UCSD-AML1 (cell line): ENCODE data around the gene ANKUB1.

Source experiments
- DNase-seq: peaks from one replicate; lab custom pipeline; 2025; ENCODE audit not compliant: unreplicated experiment; lab: John Stamatoyannopoulos, UW

ANKUB1 gene

GRCh38 chr3:149810846-149811245 is 18.5 kb upstream of the ANKUB1 start:
- DNase-seq, result no peak

GRCh38 chr3:149809699-149810098 is 17.3 kb upstream of the ANKUB1 start:
- DNase-seq, result no peak

GRCh38 chr3:149808209-149808829 is 16.0 kb upstream of the ANKUB1 start:
- DNase-seq, result peak; percentile 29

DNA sequence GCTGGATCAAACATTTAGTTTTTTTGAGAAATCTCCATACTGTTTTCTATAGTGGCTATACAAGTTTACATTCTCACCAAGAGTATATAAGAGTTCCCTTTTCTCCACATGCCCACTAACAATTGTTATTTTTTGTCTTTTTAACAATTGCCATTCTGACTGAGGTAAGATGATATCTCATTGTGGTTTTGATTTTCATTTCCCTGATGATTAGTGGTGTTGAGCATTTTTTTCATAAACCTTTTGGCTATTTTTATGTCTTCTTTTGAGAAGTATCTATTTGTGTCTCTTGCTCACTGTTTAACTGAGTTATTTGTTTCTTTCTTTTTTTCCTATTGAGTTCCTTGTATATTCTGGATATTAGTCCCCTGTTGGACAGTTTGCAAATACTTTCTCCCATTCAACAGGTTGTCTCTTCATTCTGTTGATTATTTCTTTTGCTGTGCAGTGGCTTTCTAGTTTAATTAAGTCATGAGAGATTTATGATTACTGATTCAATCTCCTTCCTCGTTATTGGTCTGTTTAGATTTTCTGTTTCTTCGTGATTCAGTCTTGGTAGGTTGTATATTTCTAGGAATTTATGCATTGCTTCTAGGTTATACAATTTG is 13.9 kb upstream of the ANKUB1 start:
- DNase-seq, result no peak

DNA sequence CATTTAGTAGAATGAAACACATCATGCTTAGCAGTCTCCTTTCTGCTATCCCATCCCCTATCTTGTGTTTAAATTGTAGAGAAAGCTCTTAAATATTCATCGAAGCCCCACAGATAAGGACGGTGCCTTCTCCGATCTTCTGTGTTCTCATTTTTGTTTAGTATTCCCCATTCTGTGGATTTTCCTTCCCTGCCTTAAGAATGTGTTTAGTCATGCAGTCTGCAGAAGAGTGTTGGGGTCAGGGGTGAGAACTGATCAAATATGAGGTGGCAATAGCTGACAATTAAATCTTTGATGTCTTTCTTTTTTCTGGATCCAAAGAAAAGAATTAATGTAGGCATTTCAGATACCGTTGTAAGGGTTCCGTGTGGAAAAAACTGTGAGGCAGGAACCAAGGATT is 9.3 kb upstream of the ANKUB1 start:
- DNase-seq, result no peak

- DNase-seq, result no peak
Observed at GRCh38 chr3:149801195-149801594, 8.8 kb upstream of the ANKUB1 start.

GRCh38 chr3:149800693-149801092 is 8.3 kb upstream of the ANKUB1 start:
- no peak for DNase-seq

DNA sequence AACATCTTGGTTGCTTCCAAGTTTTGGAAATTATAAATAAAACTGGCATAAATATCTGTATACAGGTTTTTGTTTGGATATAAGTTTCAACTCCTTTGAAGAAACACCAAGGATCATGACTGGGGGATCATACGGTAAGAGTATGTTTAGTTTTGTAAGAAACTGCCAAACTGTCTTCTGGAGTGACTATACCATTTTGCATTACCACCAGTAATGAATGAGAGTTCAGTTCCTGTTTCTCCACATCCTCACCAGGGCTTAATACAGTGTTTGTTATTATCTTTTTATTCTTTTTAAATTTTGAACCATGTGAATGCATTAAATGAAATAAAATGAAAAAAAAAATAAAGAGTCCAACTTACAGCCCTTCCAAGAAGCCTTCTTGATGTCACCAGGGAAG is 3.7 kb upstream of the ANKUB1 start:
- no peak for DNase-seq

GRCh38 chr3:149790698-149791097 is 1.7 kb downstream of the ANKUB1 start:
- no peak for DNase-seq

GRCh38 chr3:149790268-149790667 is 2.1 kb downstream of the ANKUB1 start:
- no peak for DNase-seq

DNA sequence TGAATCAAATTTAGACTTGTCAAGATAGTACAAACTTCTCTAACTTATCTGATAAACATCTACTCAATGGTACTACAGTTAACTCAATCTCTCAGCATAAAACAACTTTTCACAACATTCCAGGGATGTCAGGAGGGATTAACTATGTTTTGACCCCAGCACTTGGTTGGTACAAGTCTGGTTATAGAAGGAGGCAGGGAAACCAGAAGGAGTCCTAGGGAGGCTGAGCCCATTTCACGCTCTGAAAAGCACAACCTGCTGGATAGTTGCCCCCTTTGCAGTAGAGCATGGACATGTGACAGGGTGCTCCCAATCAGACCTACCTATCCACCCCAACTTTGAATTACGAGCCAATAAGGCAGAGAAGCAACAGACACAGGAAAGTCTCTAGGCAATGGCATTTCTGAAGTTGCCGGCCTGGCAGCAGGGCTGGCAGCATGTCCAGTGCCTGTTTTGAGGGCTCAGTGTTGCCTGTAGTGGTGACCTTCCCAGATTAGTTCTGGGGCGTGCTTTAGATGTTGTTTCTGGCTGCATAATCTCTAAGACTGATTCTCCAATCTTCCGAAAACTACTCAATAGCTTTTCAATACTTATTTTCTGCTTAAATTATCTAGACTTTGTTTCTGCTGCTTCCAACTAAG is 8.2 kb downstream of the ANKUB1 start:
- no peak for DNase-seq

- DNase-seq, result no peak
Observed at GRCh38 chr3:149783576-149783975, 8.8 kb downstream of the ANKUB1 start.

- DNase-seq, result no peak
Observed at GRCh38 chr3:149781741-149782140, 10.6 kb downstream of the ANKUB1 start.

DNA sequence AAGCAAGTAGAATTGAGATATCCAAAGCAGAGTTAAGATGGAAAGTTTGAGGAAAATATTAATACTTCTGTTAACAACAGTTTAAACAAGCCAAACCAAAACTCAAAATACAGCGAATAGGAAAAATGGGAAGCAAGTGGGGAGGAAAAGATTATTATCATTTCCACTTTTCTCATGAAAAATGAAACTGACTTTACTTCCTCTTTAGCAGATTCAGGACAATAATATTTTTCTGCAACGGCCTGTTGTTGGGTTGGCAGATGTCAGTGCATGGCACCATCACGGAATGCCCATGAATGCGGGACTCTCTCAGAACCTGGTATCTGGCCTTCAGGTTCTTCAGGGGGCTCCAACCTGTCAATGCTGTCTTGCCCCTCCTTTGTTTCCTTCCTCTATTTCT is 11.1 kb downstream of the ANKUB1 start:
- peak; percentile 29 for DNase-seq

GRCh38 chr3:149777414-149778214 is 14.7 kb downstream of the ANKUB1 start:
- no peak for DNase-seq

DNA sequence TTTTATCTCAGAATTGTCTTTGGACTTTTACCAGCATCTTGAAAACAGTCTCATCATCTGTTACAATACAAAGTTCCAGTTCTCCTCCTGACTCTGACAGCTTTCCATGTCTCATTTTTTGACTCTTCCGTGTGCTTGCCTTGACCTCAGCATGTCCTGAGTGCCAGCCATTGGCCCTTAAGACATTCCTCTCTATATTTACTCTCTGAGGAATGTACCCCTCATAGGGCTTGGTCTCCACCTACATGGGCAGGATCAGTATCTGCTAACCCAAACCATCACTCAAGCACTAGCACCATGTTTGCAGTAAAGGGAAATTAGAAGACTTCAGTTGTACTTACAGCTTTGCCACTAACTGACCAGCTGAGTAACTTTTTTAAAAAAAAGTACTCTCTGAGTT is 16.2 kb downstream of the ANKUB1 start:
- DNase-seq, result no peak

DNA sequence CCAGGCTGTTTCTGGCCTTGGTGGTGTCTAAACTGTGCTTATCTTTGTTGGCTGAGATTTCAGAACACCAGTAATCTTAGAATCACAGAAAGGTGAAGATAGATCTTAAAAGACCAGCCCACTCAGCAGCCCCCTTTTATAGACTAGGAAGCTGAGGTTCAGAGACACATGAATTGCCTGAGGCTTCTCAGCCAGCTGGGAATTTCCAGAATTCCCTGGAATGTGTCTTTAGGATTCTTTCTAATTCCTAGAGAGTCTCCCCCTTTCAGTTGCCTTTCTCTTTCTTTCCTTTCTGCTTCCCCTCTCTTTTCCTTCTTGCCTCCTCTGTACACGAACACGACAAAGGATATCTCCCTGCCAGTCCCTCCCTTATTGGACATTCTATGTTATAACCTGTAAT is 19.5 kb downstream of the ANKUB1 start:
- no peak for DNase-seq

DNA sequence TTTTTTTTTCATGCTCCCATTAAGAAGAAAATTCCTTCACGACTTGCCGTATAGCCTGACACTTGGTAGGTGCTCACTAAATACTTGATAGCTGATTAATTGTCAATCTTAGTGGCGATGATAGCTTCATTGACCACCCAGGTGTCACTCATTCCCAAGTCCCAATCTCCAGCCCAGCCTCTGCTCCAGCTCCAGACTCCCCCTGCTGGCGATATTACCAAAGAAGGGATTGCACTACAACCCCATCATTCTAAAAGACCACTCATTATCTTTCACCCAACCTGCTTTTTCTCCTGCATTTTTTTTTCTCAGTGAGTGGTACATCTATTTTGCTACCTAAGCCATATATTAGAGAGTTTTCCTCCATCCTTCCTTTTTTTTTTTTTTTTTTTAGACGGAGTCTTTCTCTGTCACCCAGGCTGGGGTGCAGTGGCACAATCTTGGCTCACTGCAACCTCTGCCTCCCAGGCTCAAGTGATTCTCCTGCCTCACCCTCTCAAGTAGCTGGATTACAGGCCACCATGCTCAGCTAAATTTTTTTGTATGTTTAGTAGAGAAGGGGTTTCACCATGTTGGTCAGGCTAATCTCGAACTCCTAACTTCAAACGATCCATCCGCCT is 20.6 kb downstream of the ANKUB1 start:
- no peak for DNase-seq

DNA sequence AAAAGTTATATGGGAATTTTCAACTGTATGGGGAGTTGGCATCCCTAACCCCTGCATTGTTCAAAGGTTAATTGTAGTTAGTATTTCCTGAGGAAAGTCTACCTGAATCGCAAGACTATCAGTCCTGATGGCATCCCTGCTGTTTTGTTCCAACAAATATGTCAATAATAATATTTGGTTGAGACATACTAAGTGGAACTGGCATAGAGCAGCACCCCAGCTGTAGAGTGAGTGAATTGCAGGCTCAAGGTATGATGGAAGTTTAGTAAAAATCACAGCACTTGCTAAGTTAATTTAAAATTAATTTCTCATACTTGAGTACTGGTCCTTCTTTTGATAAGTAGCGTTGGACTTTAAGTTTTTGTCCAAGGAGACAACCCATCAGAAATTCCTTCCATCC is 22.1 kb downstream of the ANKUB1 start:
- no peak for DNase-seq

DNA sequence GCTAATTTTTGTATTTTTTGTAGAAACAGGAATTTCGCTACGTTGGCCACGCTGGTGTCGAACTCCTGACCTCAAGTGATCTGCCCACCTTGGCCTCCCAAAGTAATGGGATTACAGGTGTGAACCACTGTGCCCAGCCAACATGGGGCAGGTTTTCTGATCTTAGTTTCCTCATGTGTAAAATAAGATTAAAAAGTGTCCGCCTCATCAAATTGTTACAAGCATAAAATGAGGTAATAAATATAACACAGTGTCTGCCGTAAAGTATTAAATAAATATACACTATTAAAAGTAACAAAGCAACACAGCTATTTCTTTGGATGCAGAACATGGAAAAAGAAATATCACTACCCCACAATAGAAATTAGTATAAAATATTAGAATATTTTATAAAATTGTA is 23.6 kb downstream of the ANKUB1 start:
- DNase-seq, result no peak

GRCh38 chr3:149767720-149768119 is 24.6 kb downstream of the ANKUB1 start:
- no peak for DNase-seq
